H1 (cell line): ENCODE results near the gene PANX2. TPM values are rescaled to one million over a fixed set of nuclear protein-coding genes. Genes with fewer than 3 reads are reported as not detected.

ENCODE experiments used
- CTCF ChIA-PET: fragments of 300-600 bp; sonication (Branson Sonifier 250); formaldehyde crosslinking; loops from one replicate; lab custom pipeline; 2021; ENCODE audit not compliant: partially characterized antibody; lab: Charles Lee
- POLR2A ChIA-PET: fragments of 300-600 bp; sonication (Branson Sonifier 250); formaldehyde crosslinking; loops from one replicate; lab custom pipeline; 2021; ENCODE audit warnings: inconsistent platforms; ENCODE audit not compliant: partially characterized antibody; lab: Charles Lee
- DNase-seq, 2 experiments: peaks; one replicate each; pipeline versions ENCODE4 v3.0.0 to v3.0.0-alpha.2; 2010 to 2022; ENCODE audit warnings: low spot score in 2 of 2, low read depth in 1 of 2, mixed read lengths in 1 of 2
- FAIRE-seq: peaks from 2 replicates; lab custom pipeline; 2011; peaks lifted over from hg19 to GRCh38; lab: Jason Lieb, UNC
- H2AFZ ChIP-seq: 2 replicates; pipeline ENCODE4 v1.8.1; 2012; ENCODE audit warnings: low read length, inconsistent platforms
- H2AK5ac ChIP-seq: 2 replicates; pipeline ENCODE4 v1.6.1; 2013; ENCODE audit warnings: low read depth, low read length
- H2BK120ac ChIP-seq: replicated peaks from 2 replicates; pipeline ENCODE3; 2013; ENCODE audit warnings: low read depth, low read length, inconsistent platforms
- H2BK12ac ChIP-seq: 2 replicates; pipeline ENCODE4 v1.6.1; 2013; ENCODE audit warnings: low read depth, low read length
- H2BK15ac ChIP-seq: 2 replicates; pipeline ENCODE4 v1.6.1; 2013; ENCODE audit warnings: low read length
- H2BK20ac ChIP-seq: 2 replicates; pipeline ENCODE4 v1.6.1; 2013; ENCODE audit warnings: low read length
- H2BK5ac ChIP-seq: 2 replicates; pipeline ENCODE4 v1.6.1; 2013; ENCODE audit warnings: low read depth, low read length
- H3K14ac ChIP-seq: 2 replicates; pipeline ENCODE4 v1.6.1; 2013; ENCODE audit warnings: inconsistent platforms; ENCODE audit not compliant: insufficient read length
- H3K18ac ChIP-seq: 2 replicates; pipeline ENCODE4 v1.6.1; 2013; ENCODE audit warnings: low read length; ENCODE audit errors: extremely low read depth
- H3K23ac ChIP-seq: 2 replicates; pipeline ENCODE4 v1.6.1; 2013; ENCODE audit warnings: inconsistent platforms; ENCODE audit not compliant: insufficient read length
- H3K23me2 ChIP-seq: 2 replicates; pipeline ENCODE4 v1.6.1; 2013; ENCODE audit warnings: low read depth, low read length
- H3K27ac ChIP-seq: 2 replicates; pipeline ENCODE4 v1.6.1; 2011; ENCODE audit warnings: low read depth, low read length, inconsistent platforms
- H3K27me3 ChIP-seq, 4 experiments: replicated peaks in 1 of 4; 1 replicate in 1 of 4; 2 replicates in 3 of 4; pipeline versions ENCODE4 v1.6.1 to v1.8.1; 2011 to 2013; ENCODE audit warnings: low read length in 3 of 4, mild to moderate bottlenecking in 3 of 4, inconsistent platforms in 2 of 4, mixed read lengths in 2 of 4, moderate library complexity in 1 of 4; ENCODE audit not compliant: control insufficient read depth in 3 of 4, insufficient read depth in 3 of 4; ENCODE audit errors: extremely low read depth in 1 of 4
- H3K36me3 ChIP-seq, 4 experiments: 2 replicates each; pipeline versions ENCODE4 v1.6.1 to v1.8.1; 2011 to 2013; ENCODE audit warnings: mild to moderate bottlenecking in 4 of 4, low read length in 3 of 4, moderate library complexity in 2 of 4, control low read depth in 1 of 4, inconsistent platforms in 1 of 4; ENCODE audit not compliant: insufficient read depth in 4 of 4, control insufficient read depth in 2 of 4
- H3K4ac ChIP-seq: replicated peaks from 2 replicates; pipeline ENCODE3; 2013; ENCODE audit warnings: low read length, low read depth, mixed read lengths, inconsistent platforms; ENCODE audit not compliant: insufficient read length
- H3K4me1 ChIP-seq, 4 experiments: replicated peaks in 1 of 4; 1 replicate in 1 of 4; 2 replicates in 3 of 4; pipeline versions ENCODE4 v1.6.1 to v1.8.1; 2011 to 2013; ENCODE audit warnings: low read length in 3 of 4, inconsistent platforms in 2 of 4, mixed read lengths in 1 of 4; ENCODE audit not compliant: insufficient read depth in 4 of 4, control insufficient read depth in 3 of 4
- H3K4me2 ChIP-seq, 2 experiments: 2 replicates each; pipeline versions ENCODE4 v1.6.1 to v1.8.1; 2011 to 2013; ENCODE audit warnings: low read depth in 2 of 2, low read length in 2 of 2, control low read depth in 1 of 2, inconsistent platforms in 1 of 2, mild to moderate bottlenecking in 1 of 2; ENCODE audit not compliant: insufficient read depth in 1 of 2
- H3K4me3 ChIP-seq, 4 experiments: fragments of 200-600, 300-600 bp in 1 of 4; sonication (generic), shearing (Covaris generic), sonication (Bioruptor Twin) in 1 of 4; 2 replicates each; pipeline versions ENCODE4 v1.5.1 to v1.8.1; 2011 to 2016; ENCODE audit warnings: low read length in 4 of 4, low read depth in 3 of 4, control low read depth in 2 of 4, inconsistent platforms in 2 of 4, mild to moderate bottlenecking in 2 of 4, mixed read lengths in 1 of 4, moderate library complexity in 1 of 4; ENCODE audit not compliant: insufficient read depth in 2 of 4; ENCODE audit errors: extremely low read depth in 1 of 4
- H3K56ac ChIP-seq: replicated peaks from 2 replicates; pipeline ENCODE3; 2013; ENCODE audit warnings: low read depth, mild to moderate bottlenecking, mixed read lengths, low read length, inconsistent platforms; ENCODE audit not compliant: insufficient read length
- H3K79me1 ChIP-seq: 2 replicates; pipeline ENCODE4 v1.6.1; 2013; ENCODE audit warnings: low read depth, low read length, control low read depth
- H3K79me2 ChIP-seq, 2 experiments: 2 replicates each; pipeline versions ENCODE4 v1.6.1 to v1.8.1; 2012 to 2013; ENCODE audit warnings: low read length in 2 of 2, mild to moderate bottlenecking in 2 of 2, inconsistent platforms in 1 of 2; ENCODE audit not compliant: insufficient read depth in 2 of 2, control insufficient read depth in 1 of 2
- H3K9ac ChIP-seq, 4 experiments: replicated peaks in 1 of 4; 1 replicate in 1 of 4; 2 replicates in 3 of 4; pipeline versions ENCODE4 v1.6.1 to v1.8.1; 2011 to 2013; ENCODE audit warnings: low read depth in 3 of 4, low read length in 3 of 4, control low read depth in 2 of 4, mild to moderate bottlenecking in 2 of 4, moderate library complexity in 2 of 4, inconsistent platforms in 1 of 4; ENCODE audit errors: extremely low read depth in 1 of 4
- H3K9me3 ChIP-seq, 2 experiments: 2 replicates each; pipeline versions ENCODE4 v1.6.1 to v1.8.1; 2012 to 2013; ENCODE audit warnings: mild to moderate bottlenecking in 2 of 2, moderate library complexity in 2 of 2, control low read depth in 1 of 2, inconsistent platforms in 1 of 2, low read depth in 1 of 2, low read length in 1 of 2, mixed read lengths in 1 of 2; ENCODE audit not compliant: insufficient read depth in 2 of 2
- H4K20me1 ChIP-seq, 2 experiments: replicated peaks in 1 of 2; 2 replicates each; pipeline versions ENCODE3 to v1.8.1; 2011 to 2013; ENCODE audit warnings: inconsistent platforms in 2 of 2, low read length in 2 of 2, mild to moderate bottlenecking in 1 of 2; ENCODE audit not compliant: insufficient read depth in 2 of 2, control insufficient read depth in 1 of 2
- H4K5ac ChIP-seq: 2 replicates; pipeline ENCODE4 v1.6.1; 2013; ENCODE audit warnings: low read length, low read depth, mixed read lengths, inconsistent platforms; ENCODE audit not compliant: insufficient read length
- H4K8ac ChIP-seq: 2 replicates; pipeline ENCODE4 v1.8.0; 2013; ENCODE audit warnings: mild to moderate bottlenecking, moderate library complexity, low read length, inconsistent platforms; ENCODE audit not compliant: insufficient read depth; ENCODE audit errors: extremely low read depth
- H4K91ac ChIP-seq: replicated peaks from 2 replicates; pipeline ENCODE3; 2013; ENCODE audit warnings: low read length, mixed read lengths, inconsistent platforms; ENCODE audit not compliant: insufficient read length
- ATF2 ChIP-seq: IDR thresholded peaks from 2 replicates; pipeline ENCODE4 v1.6.1; 2012; ENCODE audit warnings: low read length, inconsistent platforms
- CEBPB ChIP-seq: IDR thresholded peaks from 2 replicates; pipeline ENCODE4 v1.6.1; 2012; ENCODE audit warnings: low read depth, low read length
- POLR2AphosphoS5 ChIP-seq: IDR thresholded peaks from 2 replicates; pipeline ENCODE4 v1.6.1; 2011; ENCODE audit warnings: low read depth, low read length
- POU5F1 ChIP-seq: IDR thresholded peaks from 2 replicates; pipeline ENCODE4 v1.6.1; 2011; ENCODE audit warnings: low read depth, mild to moderate bottlenecking, low read length, moderate library complexity
- RFX5 ChIP-seq: IDR thresholded peaks from 2 replicates; pipeline ENCODE4 v1.6.1; 2011; ENCODE audit warnings: low read depth, low read length, improper control_type of control experiment, borderline replicate concordance
- RNF2 ChIP-seq: fragments of 200-900, 300-1000 bp; sonication (generic); IDR thresholded peaks from 2 replicates; pipeline ENCODE4 v1.7.1; 2016; ENCODE audit warnings: borderline replicate concordance, low read depth, mild to moderate bottlenecking, antibody characterized with exemption, low read length; ENCODE audit not compliant: poor library complexity, severe bottlenecking; ENCODE audit errors: missing control alignments
- SP1 ChIP-seq: IDR thresholded peaks from 2 replicates; pipeline ENCODE4 v1.6.1; 2011; ENCODE audit warnings: low read depth, low read length
- TCF12 ChIP-seq: IDR thresholded peaks from 2 replicates; pipeline ENCODE4 v1.6.1; 2011; ENCODE audit warnings: low read depth, mild to moderate bottlenecking, low read length
- WGBS, 2 experiments: shearing (Covaris generic) in 1 of 2; methylation state at CpG; one replicate each; pipeline versions ENCODE4 v1.1.6 to v1.1.7; 2013 to 2015; ENCODE audit warnings: low lambda C conversion rate in 2 of 2, mixed read lengths in 2 of 2, inconsistent platforms in 1 of 2, low coverage in 1 of 2, missing lambda C conversion rate in 1 of 2; ENCODE audit not compliant: insufficient replicate concordance in 2 of 2, insufficient coverage in 1 of 2, insufficient read length in 1 of 2; ENCODE audit errors: extremely low coverage in 1 of 2, missing lambda C conversion rate in 1 of 2; 5-methylcytosine and 5-hydroxymethylcytosine counted together
- polyA plus RNA-seq, 7 experiments: library from polyadenylated mRNA; depleted of rRNA in 3 of 7; stranded (reverse) in 5 of 7; unstranded in 2 of 7; fragments of >200 nt in 5 of 7; fragments of 200-250 nt in 2 of 7; gene quantifications; 1 replicate in 5 of 7; 2 replicates in 1 of 7; 4 replicates in 1 of 7; pipeline versions ENCODE4 v1.2.1 to v1.2.3, GENCODE V29; 2011 to 2013; ENCODE audit warnings: missing spikeins in 2 of 7, mixed read lengths in 2 of 7
- total RNA-seq: library from RNA; stranded (reverse); fragmentation: NEBNext Ultra II Directional; extraction: Animal tissue kit (Norgen Biotek cat#: 25700); gene quantifications from 2 replicates; pipeline ENCODE4 v1.2.1, GENCODE V29; 2021

PANX2 gene
- total and polyA plus RNA-seq, 2 of the 8 experiments (the other 6 are each of a cell fraction or from before 2014, with no cell fraction given): 3.5 to 5.0 TPM

GRCh38 chr22:50190941-50191741 is 20.6 kb downstream of the PANX2 start:
- Histone ChIP-seq H3K56ac (no peak overlapping the region), H3K9me3 (no peaks in the 10 kb centered on the region), H3K23ac (no peak overlapping the region), H3K4me1 (peaks cover 2 to 20% (median 10%) of the 10 kb centered on the region in 4 experiments; a peak in 6 of 7 replicates), H3K27me3 (no peaks in the 10 kb centered on the region), H3K9ac (no peak overlapping the region), H3K79me1 (peaks cover 12% of the 10 kb centered on the region), H3K27ac (no peak overlapping the region), H2BK12ac (no peak overlapping the region), H4K8ac (peak overlapping the region; percentile 89; the same call in 1 of the 2 replicates), H3K4ac (no peak overlapping the region), H2AFZ (no peak overlapping the region), H2BK15ac (peak overlapping the region; percentile 72; the same call in 1 of the 2 replicates), H2BK5ac (peak overlapping the region; percentile 52; the same call in 1 of the 2 replicates), H2AK5ac (no peak overlapping the region), H4K20me1 (peaks cover 21 to 34% of the 10 kb centered on the region in 2 experiments), H4K91ac (no peak overlapping the region), H3K14ac (no peak overlapping the region), H3K18ac (no peak overlapping the region), H4K5ac (no peak overlapping the region), H3K23me2 (peaks cover 3% of the 10 kb centered on the region; the same call in 1 of the 2 replicates), H3K79me2 (peaks cover 0 to 23% of the 10 kb centered on the region in 2 experiments; a peak in 1 of 4 replicates), H3K4me2 (peak overlapping the region; percentile 41 to 67; a peak in 2 of 4 replicates), H2BK20ac (no peak overlapping the region), H2BK120ac (no peak overlapping the region), H3K4me3 (peak overlapping the region in 3 of 4 experiments; percentile 23 to 57 (median 30); a peak in 5 of 8 replicates), H3K36me3 (peaks cover 3 to 14% (median 5%) of the 10 kb centered on the region in 4 experiments; a peak in 4 of 8 replicates)
- ChIA-PET CTCF (interaction anchor here (0.5 to 4.4 kb wide), 15 partner anchors 8 to 126 kb away, joined by 3 to 21 read pairs (median 4); no protein-coding TSS in a partner anchor), POLR2A (interaction anchor here (1.4 to 1.8 kb wide), 2 partner anchors 14 to 28 kb away, joined by 3 to 9 read pairs; no protein-coding TSS in a partner anchor)
- 88% methylated on average over 16 of the region's 18 CpGs; no CpG with 5 or more reads in 1 of the 2 experiments for WGBS, 2 experiments
- no peak for FAIRE-seq
- DNase-seq: no peak
- no peak for TF ChIP-seq TCF12
- TF ChIP-seq ATF2: no peak
- no peak for TF ChIP-seq POU5F1
- no peak for TF ChIP-seq POLR2AphosphoS5
- no peak for TF ChIP-seq RNF2
- TF ChIP-seq RFX5: no peak
- TF ChIP-seq CEBPB: no peak
- no peak for TF ChIP-seq SP1
